ENCODE data around the gene CAMKK2. TPM values are rescaled to one million over a fixed set of nuclear protein-coding genes. Genes with fewer than 3 reads are reported as not detected.

Gene CAMKK2
- total and polyA plus RNA-seq, 9 of the 15 experiments (the other 6 are each of a cell fraction or from before 2014, with no cell fraction given) = 4.3 to 32.0 (median 18.2) TPM

DNA sequence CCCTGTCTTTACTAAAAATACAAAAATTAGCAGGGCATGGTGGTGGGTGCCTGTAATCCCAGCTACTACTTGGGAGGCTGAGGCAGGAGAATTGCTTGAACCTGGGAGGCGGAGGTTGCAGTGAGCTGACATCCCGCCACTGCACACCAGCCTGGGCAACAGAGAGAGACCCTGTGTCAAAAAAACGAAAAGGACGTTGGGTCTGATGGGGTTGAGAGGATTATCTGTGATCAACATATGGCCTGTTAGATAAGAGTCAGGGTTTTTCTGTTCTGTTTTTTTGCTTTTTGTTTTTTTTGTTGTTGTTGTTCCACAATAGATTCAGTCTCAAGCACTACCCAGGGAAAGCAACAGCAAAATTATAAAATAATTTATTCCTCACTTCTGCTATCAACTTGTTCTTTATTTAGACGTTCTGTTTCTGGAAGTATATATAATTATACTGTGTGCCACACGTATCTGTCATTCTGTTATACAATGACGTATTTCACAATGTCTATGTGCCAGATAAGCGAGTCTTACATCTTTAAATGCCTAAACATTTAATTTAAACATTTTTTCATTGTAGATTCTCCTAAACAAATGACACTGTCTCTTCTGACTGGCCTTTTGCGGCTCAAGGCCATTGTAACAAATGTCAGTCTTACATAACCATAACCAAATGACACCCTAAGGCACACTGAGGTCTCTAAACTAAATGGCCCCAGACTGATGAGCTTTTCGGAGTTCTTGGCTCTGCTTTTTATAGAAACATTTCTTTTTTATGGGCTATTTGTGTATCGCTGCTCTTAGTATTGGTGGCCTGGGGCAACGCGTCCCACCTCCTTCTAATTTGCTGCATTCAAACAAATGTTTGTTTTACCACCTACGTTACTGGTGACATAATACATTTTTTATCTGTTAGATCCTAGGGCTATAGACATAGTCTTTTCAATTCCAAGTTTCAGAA lies 93.8 kb downstream of the CAMKK2 start (continued):
- peak; percentile 71; the same call in 1 of the 2 replicates for TF ChIP-seq HLTF (IDR thresholded peaks at IDR 0.05)
- TF ChIP-seq NRF1 (conservative IDR thresholded peaks at IDR 0.05 in 1 of 2, IDR thresholded peaks at IDR 0.05 in 1 of 2) = peak; percentile 20 to 53; a peak in 2 of 4 replicates
- TF ChIP-seq RCOR1 (IDR thresholded peaks at IDR 0.05; ENCODE audit: borderline replicate concordance in 1 of 2, low read depth in 2 of 2, low read length in 2 of 2) = peak in 1 of 2 experiments; percentile 31; a peak in 1 of 4 replicates
- peak; percentile 65 for TF ChIP-seq FOSL1 (tag; conservative IDR thresholded peaks at IDR 0.05)
- peak; percentile 34; the same call in 1 of the 2 replicates for TF ChIP-seq STAT5A (IDR thresholded peaks at IDR 0.05; ENCODE audit: borderline replicate concordance, low read length)
- TF ChIP-seq, protein P1, sequence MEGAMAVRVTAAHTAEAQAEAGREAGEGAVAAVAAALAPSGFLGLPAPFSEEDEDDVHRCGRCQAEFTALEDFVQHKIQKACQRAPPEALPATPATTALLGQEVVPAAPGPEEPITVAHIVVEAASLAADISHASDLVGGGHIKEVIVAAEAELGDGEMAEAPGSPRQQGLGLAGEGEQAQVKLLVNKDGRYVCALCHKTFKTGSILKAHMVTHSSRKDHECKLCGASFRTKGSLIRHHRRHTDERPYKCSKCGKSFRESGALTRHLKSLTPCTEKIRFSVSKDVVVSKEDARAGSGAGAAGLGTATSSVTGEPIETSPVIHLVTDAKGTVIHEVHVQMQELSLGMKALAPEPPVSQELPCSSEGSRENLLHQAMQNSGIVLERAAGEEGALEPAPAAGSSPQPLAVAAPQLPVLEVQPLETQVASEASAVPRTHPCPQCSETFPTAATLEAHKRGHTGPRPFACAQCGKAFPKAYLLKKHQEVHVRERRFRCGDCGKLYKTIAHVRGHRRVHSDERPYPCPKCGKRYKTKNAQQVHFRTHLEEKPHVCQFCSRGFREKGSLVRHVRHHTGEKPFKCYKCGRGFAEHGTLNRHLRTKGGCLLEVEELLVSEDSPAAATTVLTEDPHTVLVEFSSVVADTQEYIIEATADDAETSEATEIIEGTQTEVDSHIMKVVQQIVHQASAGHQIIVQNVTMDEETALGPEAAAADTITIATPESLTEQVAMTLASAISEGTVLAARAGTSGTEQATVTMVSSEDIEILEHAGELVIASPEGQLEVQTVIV (CRISPR knock-in tag; IDR thresholded peaks at IDR 0.05; ENCODE audit: borderline replicate concordance) = no peak
- TF ChIP-seq, protein P2, sequence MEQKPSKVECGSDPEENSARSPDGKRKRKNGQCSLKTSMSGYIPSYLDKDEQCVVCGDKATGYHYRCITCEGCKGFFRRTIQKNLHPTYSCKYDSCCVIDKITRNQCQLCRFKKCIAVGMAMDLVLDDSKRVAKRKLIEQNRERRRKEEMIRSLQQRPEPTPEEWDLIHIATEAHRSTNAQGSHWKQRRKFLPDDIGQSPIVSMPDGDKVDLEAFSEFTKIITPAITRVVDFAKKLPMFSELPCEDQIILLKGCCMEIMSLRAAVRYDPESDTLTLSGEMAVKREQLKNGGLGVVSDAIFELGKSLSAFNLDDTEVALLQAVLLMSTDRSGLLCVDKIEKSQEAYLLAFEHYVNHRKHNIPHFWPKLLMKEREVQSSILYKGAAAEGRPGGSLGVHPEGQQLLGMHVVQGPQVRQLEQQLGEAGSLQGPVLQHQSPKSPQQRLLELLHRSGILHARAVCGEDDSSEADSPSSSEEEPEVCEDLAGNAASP (IDR thresholded peaks at IDR 0.05) = peak; percentile 43; the same call in 1 of the 2 replicates
- peak; percentile 27; the same call in 1 of the 2 replicates for TF ChIP-seq CEBPG (CRISPR knock-in tag; IDR thresholded peaks at IDR 0.05)
- peak; percentile 60 to 73; a peak in 3 of 4 replicates for TF ChIP-seq CEBPG (tag; conservative IDR thresholded peaks at IDR 0.05 in 1 of 2, IDR thresholded peaks at IDR 0.05 in 1 of 2)
- TF ChIP-seq GATAD2B (IDR thresholded peaks at IDR 0.05; ENCODE audit: borderline replicate concordance) = peak; percentile 63; the same call in 1 of the 2 replicates
- TF ChIP-seq, protein P3, sequence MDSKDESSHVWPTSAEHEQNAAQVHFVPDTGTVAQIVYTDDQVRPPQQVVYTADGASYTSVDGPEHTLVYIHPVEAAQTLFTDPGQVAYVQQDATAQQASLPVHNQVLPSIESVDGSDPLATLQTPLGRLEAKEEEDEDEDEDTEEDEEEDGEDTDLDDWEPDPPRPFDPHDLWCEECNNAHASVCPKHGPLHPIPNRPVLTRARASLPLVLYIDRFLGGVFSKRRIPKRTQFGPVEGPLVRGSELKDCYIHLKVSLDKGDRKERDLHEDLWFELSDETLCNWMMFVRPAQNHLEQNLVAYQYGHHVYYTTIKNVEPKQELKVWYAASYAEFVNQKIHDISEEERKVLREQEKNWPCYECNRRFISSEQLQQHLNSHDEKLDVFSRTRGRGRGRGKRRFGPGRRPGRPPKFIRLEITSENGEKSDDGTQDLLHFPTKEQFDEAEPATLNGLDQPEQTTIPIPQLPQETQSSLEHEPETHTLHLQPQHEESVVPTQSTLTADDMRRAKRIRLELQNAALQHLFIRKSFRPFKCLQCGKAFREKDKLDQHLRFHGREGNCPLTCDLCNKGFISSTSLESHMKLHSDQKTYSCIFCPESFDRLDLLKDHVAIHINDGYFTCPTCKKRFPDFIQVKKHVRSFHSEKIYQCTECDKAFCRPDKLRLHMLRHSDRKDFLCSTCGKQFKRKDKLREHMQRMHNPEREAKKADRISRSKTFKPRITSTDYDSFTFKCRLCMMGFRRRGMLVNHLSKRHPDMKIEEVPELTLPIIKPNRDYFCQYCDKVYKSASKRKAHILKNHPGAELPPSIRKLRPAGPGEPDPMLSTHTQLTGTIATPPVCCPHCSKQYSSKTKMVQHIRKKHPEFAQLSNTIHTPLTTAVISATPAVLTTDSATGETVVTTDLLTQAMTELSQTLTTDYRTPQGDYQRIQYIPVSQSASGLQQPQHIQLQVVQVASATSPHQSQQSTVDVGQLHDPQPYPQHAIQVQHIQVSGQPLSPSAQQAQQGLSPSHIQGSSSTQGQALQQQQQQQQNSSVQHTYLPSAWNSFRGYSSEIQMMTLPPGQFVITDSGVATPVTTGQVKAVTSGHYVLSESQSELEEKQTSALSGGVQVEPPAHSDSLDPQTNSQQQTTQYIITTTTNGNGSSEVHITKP (IDR thresholded peaks at IDR 0.05; ENCODE audit: partially characterized antibody) = peak; percentile 41
- peak; percentile 51; the same call in 1 of the 2 replicates for TF ChIP-seq KLF16 (IDR thresholded peaks at IDR 0.05)
- TF ChIP-seq, protein P4, sequence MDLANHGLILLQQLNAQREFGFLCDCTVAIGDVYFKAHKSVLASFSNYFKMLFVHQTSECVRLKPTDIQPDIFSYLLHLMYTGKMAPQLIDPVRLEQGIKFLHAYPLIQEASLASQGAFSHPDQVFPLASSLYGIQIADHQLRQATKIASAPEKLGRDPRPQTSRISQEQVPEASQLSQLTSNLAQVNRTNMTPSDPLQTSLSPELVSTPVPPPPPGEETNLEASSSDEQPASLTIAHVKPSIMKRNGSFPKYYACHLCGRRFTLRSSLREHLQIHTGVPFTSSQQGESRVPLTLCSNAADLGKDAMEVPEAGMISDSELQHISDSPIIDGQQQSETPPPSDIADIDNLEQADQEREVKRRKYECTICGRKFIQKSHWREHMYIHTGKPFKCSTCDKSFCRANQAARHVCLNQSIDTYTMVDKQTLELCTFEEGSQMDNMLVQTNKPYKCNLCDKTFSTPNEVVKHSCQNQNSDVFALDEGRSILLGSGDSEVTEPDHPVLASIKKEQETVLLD (IDR thresholded peaks at IDR 0.05) = no peak
- no peak for TF ChIP-seq BCL6 (CRISPR knock-in tag; IDR thresholded peaks at IDR 0.05)
- TF ChIP-seq, protein P5, sequence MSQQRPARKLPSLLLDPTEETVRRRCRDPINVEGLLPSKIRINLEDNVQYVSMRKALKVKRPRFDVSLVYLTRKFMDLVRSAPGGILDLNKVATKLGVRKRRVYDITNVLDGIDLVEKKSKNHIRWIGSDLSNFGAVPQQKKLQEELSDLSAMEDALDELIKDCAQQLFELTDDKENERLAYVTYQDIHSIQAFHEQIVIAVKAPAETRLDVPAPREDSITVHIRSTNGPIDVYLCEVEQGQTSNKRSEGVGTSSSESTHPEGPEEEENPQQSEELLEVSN (IDR thresholded peaks at IDR 0.05; ENCODE audit: borderline replicate concordance in 1 of 2, extremely low read depth in 1 of 2, insufficient read depth in 1 of 2, insufficient read length in 1 of 2, low read depth in 1 of 2, low read length in 1 of 2, poor library complexity in 1 of 2, severe bottlenecking in 1 of 2) = no peak

Data from K562 (cell line).